AG09309 (cell line): ENCODE measurements around the gene CASZ1.

ENCODE experiments used
- DNase-seq: peaks from one replicate; pipeline ENCODE4 v3.0.0-alpha.2; 2010; ENCODE audit warnings: low read depth
- H3K4me3 ChIP-seq: 2 replicates; pipeline ENCODE4 v1.5.1; 2011; ENCODE audit warnings: mild to moderate bottlenecking, low read depth, low read length, moderate library complexity; ENCODE audit not compliant: control insufficient read depth
- TF ChIP-seq, protein P1 (sequence below): IDR thresholded peaks from 2 replicates; pipeline ENCODE4 v1.5.1; 2011; ENCODE audit warnings: mild to moderate bottlenecking, low read depth, low read length, inconsistent platforms; ENCODE audit not compliant: insufficient read depth, control insufficient read depth; ENCODE audit errors: missing control alignments

The CASZ1 gene

DNA sequence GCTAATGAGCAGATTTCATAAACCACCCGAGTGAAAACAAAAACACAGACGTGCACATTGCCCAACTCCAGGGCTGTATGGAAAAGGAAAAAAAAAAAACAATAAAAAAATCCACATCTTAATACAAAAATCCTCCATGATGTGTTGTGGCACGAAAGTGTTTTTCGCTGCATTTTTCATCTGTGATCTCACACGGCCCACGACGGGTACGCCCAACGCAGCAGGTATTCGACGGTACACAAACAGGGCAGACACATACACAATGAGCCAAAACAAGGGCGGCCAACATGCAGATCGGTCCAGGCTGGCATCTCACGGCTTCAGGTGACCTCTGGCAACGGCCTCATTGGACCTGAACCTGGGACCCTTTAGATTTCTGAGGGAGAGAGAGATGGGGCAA is 31.1 kb downstream of the CASZ1 start:
- no peak overlapping the region for H3K4me3 ChIP-seq
- no peak for DNase-seq
- TF ChIP-seq, protein P1, sequence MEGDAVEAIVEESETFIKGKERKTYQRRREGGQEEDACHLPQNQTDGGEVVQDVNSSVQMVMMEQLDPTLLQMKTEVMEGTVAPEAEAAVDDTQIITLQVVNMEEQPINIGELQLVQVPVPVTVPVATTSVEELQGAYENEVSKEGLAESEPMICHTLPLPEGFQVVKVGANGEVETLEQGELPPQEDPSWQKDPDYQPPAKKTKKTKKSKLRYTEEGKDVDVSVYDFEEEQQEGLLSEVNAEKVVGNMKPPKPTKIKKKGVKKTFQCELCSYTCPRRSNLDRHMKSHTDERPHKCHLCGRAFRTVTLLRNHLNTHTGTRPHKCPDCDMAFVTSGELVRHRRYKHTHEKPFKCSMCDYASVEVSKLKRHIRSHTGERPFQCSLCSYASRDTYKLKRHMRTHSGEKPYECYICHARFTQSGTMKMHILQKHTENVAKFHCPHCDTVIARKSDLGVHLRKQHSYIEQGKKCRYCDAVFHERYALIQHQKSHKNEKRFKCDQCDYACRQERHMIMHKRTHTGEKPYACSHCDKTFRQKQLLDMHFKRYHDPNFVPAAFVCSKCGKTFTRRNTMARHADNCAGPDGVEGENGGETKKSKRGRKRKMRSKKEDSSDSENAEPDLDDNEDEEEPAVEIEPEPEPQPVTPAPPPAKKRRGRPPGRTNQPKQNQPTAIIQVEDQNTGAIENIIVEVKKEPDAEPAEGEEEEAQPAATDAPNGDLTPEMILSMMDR: no peak

DNA sequence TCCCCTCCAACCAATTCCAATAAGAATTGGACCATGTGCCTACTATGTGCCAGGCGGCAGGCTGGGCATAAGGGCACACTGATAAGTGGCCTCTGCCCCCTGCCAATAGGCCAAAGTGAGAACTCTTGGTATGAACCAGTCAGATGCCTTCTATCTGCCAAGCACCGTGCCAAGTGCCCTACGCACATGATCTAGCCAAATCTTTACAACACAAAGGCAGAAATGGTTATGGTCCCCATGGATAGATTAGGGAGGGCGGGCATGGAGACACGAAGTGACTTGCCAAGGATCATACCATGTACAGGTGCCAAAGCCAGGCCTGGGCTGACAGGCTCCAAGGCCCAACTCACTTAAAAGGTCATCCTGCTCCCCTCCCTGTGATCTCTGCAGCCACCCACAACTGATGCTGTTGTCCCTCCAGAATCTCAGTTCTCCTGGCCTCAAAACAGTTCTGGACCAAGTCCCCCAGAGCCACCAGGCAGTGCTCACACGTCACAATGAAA is 32.1 kb downstream of the CASZ1 start:
- no peak for DNase-seq
- no peak overlapping the region for H3K4me3 ChIP-seq
- TF ChIP-seq, protein P1: no peak

DNA sequence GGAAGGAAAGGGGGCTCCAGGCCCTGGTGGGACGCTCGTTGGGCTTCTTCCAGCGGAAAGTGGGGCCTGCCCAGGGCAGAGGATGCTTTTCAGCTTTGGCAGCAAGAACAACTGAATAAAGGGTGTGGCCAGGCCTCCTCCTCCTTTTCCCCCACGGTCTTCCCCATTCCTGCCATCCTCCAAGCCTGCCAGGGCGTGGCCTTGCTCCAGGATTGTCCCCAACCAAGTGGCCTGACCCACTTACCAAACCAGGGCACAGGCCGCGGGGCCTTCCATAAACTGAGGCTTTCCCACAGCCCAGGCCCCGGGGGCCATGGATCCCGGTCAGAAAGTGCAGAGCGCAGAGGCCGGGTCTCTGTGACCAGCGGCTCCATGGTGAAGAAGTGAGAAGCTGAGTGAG is 33.6 kb downstream of the CASZ1 start:
- H3K4me3 ChIP-seq: no peak overlapping the region
- DNase-seq: no peak
- TF ChIP-seq, protein P1: no peak

DNA sequence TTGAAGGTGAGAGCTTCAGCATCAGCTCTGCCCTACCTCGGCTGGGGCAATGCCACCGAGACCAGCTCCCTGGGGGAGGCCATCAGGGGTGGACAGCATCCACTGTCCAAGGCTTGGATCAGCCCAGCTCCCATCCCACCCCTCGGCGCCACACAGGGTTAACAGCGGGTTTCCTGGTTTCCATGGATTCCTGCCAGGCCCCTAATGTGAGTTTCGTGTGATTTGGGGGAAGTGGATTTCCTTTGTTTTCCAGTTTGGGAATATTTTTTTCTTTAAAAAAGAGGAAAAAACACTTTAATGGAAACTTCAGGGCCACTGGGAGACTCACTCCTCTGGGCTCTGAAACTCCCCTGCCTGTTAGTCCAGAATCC is 34.3 kb downstream of the CASZ1 start:
- no peak for DNase-seq
- no peak overlapping the region for H3K4me3 ChIP-seq
- TF ChIP-seq, protein P1: no peak

DNA sequence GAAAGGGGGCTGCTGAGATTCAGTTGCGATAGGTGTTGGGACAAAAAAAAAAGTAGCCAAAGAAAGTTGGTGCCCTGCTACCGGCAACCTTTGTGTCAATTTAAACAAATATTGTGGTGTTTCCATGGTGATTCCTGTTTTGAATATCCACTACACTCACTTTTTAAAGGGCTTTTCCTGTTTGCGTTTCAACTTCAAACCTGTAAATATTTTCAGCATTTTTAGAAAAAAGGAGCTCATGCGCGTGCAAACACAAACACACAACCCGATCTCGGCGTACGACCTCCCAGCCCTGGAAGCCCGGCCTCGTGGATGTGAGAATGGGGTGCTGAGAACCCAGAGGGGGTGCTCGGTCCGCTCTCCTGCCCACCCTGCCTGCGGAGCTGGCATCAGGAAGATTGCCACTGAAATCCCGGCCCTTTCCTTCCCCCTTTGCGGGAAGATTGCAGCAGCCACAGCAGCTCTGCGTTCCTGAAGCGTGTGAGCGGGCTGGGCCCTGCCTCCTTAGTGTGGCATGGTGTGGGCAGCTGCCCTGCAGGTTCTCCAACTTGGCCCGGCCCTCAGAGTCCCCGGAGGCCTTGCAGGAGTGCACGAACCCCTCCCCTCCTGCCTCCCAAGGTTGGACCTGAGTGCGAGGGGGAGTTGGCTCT is 34.8 kb downstream of the CASZ1 start:
- TF ChIP-seq, protein P1: no peak
- H3K4me3 ChIP-seq: no peak overlapping the region
- DNase-seq: no peak

DNA sequence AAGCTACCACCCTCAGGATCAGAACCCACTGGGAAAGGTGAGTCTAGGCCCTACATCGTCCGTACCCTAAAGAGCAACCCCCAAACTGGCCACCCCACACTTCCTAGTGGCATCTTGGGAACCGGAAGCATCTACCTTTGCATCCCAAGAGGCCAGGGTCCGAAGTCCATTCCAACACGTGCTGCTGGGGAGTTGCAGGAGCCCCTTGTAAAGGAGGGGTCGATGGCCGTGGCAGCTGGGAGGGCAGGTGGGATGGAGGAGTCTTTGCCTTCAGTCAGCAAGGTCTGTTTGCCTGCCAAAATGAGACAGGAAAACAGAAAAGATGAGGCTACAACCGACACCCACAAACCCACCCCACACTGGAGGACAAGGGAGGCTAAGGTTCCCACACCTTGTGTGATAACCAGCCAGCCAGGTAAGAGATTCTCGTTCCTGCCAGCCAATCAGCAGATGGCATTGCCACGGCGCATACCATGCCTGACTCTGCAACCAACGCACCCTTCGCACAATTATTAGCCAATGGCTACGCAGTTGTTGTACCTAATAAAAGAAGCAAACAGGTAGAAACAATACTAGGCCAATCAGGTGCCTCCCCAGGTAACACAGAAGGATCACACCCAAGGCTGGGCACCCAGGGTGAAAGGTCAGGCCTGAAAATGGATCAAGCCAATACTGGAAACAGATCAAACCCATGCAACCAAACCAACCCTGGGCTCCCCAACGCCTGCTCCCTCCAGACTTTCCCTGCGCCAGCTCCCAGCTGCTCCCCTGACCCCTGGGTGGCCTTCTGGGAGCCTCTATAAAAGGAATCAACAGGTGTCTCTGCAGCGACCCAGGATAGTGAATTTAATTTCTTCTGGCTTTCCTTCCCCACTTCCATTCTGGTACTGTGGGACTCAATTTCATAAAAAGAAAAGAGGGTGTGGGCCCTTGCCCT is 35.6 kb downstream of the CASZ1 start:
- DNase-seq: no peak
- TF ChIP-seq, protein P1: no peak
- no peak overlapping the region for H3K4me3 ChIP-seq
